Astrocyte of the cerebellum (primary cell): ENCODE measurements around the gene KAT2B.

Experiments used
- DNase-seq: peaks from one replicate; pipeline ENCODE4 v3.0.0-alpha.2; 2011; ENCODE audit warnings: low read depth
- H3K4me3 ChIP-seq: 2 replicates; pipeline ENCODE4 v1.5.1; 2011; ENCODE audit warnings: mild to moderate bottlenecking, low read depth, low read length, moderate library complexity
- in situ Hi-C: cut with HindIII; loops from 2 replicates; pipeline ENCODE4 v1.10.0; 2017; ENCODE audit warnings: low sequenced_read_pairs
- TF ChIP-seq, protein P1 (sequence below): IDR thresholded peaks from 2 replicates; pipeline ENCODE4 v1.5.1; 2012; ENCODE audit warnings: low read length, low read depth, moderate library complexity, mild to moderate bottlenecking; ENCODE audit errors: missing control alignments

KAT2B gene

DNA sequence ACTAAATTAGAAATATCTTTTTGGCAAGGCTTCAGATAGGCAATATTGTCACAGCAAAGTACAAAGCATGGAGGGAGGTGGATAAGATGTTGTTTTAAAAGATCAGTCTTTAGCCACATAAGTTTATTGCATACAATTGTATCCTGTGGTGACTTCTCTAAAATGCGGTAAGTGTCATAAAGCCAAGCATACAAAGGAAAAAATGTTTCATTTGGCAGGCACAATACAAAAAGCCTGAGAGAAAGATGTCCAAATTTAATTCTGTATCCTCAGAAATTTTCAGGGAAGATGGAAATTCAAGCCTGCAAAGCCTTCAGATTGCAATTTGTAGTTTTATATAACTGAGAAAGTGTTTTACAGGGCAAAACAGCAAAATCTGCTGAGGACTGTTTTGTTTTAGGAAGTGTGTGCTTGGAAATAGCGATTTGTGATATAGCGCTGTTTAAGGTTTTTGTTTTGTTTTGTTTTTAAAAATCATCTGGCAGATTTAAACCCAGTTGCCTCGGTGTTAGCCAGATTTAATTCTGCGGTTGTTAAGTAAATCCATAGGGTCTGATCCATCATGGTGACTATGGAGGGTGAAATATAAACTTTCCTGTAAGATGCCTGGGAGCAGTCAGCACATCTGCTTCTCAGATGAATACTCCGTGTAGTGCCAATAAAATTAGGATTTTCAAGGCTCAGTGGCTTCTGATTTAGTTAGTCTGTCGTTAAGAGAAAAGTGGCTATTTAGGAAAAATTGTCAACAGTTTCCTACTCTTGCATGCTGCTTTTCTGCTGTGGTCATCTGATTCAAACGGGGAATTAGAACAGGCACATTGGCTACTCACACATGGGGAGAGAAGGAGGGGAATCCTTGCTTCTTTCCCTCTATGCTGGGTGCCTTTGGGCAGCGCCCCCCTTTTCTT is 8.0 kb downstream of the KAT2B start:
- DNase-seq = peak; percentile 70
- TF ChIP-seq, protein P1, sequence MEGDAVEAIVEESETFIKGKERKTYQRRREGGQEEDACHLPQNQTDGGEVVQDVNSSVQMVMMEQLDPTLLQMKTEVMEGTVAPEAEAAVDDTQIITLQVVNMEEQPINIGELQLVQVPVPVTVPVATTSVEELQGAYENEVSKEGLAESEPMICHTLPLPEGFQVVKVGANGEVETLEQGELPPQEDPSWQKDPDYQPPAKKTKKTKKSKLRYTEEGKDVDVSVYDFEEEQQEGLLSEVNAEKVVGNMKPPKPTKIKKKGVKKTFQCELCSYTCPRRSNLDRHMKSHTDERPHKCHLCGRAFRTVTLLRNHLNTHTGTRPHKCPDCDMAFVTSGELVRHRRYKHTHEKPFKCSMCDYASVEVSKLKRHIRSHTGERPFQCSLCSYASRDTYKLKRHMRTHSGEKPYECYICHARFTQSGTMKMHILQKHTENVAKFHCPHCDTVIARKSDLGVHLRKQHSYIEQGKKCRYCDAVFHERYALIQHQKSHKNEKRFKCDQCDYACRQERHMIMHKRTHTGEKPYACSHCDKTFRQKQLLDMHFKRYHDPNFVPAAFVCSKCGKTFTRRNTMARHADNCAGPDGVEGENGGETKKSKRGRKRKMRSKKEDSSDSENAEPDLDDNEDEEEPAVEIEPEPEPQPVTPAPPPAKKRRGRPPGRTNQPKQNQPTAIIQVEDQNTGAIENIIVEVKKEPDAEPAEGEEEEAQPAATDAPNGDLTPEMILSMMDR = no peak
- H3K4me3 ChIP-seq = no peak overlapping the region
- in situ Hi-C loops = no loop called here

DNA sequence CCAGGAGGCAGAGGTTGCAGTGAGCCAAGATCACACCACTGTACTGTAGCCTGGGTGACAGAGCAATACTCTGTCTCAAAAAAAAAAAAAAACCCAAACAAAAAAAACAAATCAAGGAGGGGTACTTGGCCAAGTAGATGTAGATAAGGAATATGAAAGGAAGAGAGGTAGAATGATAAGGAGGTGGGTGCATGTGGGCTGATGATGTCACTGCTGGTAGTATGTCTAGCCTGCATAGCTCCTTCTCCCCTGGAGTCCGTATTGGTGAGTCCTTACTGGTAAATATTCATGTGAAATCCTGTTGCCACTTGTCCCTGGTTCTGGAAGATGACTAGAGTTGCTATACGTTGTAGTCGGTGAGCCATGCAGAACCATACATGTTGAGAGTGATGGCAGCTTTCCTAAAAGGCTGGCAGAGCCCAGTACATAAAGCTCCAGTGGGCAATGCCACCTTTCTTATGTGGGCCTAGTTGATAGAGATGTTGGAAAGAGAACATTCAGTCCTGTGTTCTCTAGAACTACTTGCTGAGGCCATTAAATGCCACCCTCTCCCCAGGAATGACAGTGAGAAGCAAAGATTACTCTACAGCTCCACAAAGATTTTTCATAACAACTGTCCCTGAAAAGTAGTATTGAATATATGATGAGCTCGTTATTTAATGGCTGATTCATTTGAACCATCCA is 11.0 kb downstream of the KAT2B start:
- DNase-seq = no peak
- in situ Hi-C loops = no loop called here
- H3K4me3 ChIP-seq = no peak overlapping the region
- TF ChIP-seq, protein P1 = no peak

- H3K4me3 ChIP-seq = no peak overlapping the region
- DNase-seq = no peak
- in situ Hi-C loops = no loop called here
- TF ChIP-seq, protein P1 = no peak
Observed at GRCh38 chr3:20052851-20053250, 12.6 kb downstream of the KAT2B start.

- H3K4me3 ChIP-seq = no peak overlapping the region
- peak; percentile 56 for DNase-seq
- in situ Hi-C loops = no loop called here
- TF ChIP-seq, protein P1 = no peak
Observed at GRCh38 chr3:20054549-20054987, 14.3 kb downstream of the KAT2B start.

DNA sequence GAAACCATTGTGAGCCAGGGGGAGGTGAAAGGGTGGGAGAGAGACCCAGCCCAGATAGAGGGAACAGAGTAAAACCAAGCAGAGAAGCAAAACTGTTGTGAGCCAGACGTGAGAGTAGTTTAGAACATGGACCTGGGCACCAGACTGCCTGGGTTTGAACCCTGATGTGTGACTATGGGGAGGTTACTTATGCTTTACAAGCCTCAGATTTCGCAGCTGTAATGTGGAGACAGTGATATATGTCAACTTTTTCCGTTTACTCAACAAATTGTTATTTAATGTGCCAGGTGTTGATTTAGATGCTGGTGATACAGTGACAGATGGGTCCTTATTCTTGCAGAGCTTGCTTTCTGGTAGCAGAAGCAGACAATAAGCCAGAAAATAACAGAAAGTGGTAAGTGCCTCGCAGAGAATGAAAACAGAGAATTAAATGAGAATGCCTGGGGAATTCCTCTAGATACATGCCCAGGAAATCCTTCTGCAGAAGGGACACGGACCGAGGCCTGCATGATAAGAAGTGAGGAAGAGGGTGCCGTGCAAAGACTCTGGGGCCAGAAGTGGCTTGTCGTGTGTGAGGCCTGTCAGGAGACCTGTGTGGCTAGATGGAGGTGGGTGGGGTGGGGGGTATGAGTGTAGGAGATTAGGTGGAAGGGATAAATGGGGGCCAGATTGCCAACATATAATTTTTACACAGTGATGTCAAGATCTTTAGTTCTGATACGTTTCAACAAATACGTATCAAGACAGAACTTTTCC is 15.0 kb downstream of the KAT2B start:
- no peak overlapping the region for H3K4me3 ChIP-seq
- DNase-seq = no peak
- TF ChIP-seq, protein P1 = no peak
- in situ Hi-C loops = no loop called here

DNA sequence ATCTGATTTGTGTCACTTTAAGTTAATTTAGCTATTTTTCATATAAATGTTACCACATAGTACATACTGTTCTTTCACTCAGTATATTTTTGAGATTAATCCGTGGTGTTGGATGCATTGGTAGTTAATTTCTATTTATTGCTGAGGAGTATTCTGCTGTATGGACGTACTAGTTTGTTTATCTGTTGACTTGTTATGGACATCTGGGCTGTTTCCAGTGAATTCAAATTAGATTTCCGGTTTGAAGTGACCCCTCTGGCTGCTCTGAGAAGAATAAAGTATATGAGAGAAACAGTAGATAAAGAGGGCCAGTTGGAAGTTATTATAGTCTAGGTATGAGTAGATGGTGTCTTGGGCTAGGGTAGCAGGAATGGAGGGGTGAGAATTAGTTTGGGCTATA is 15.6 kb downstream of the KAT2B start:
- DNase-seq = no peak
- TF ChIP-seq, protein P1 = no peak
- in situ Hi-C loops = no loop called here
- no peak overlapping the region for H3K4me3 ChIP-seq
